ENCODE measurements around the gene PIK3C2B. TPM values are rescaled to one million over a fixed set of nuclear protein-coding genes. Genes with fewer than 3 reads are reported as not detected.

The PIK3C2B gene
- total and polyA plus RNA-seq, 4 donors: 2.8 to 14.9 (median 5.4) TPM

DNA sequence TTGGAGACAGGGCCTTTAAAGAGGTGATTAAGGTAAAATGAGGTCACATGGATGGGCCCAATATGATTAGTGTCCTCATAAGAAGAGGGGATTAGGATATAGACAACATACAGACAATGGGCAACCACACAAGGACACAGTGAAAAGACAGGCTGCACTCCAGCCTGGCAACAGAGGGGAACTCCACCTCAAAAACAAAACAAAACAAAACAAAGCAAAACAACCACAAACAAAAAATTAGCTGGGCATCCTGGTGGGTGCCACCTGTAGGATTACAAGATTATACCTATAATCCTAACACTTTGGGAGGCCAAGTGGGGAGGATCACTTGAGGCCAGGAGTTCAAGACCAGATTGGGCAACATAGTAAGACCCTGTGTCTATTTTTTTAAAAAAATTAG is 16.8 kb upstream of the PIK3C2B start:
- TF ChIP-seq, protein P1, sequence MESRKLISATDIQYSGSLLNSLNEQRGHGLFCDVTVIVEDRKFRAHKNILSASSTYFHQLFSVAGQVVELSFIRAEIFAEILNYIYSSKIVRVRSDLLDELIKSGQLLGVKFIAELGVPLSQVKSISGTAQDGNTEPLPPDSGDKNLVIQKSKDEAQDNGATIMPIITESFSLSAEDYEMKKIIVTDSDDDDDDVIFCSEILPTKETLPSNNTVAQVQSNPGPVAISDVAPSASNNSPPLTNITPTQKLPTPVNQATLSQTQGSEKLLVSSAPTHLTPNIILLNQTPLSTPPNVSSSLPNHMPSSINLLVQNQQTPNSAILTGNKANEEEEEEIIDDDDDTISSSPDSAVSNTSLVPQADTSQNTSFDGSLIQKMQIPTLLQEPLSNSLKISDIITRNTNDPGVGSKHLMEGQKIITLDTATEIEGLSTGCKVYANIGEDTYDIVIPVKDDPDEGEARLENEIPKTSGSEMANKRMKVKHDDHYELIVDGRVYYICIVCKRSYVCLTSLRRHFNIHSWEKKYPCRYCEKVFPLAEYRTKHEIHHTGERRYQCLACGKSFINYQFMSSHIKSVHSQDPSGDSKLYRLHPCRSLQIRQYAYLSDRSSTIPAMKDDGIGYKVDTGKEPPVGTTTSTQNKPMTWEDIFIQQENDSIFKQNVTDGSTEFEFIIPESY (IDR thresholded peaks at IDR 0.05): no peak
- TF ChIP-seq TAF1 (conservative IDR thresholded peaks at IDR 0.05) (no peak), FOXA2 (IDR thresholded peaks at IDR 0.05) (no peak), NR2F2 (IDR thresholded peaks at IDR 0.05) (no peak), EGR1 (IDR thresholded peaks at IDR 0.05; ENCODE audit: low read depth in 2 of 2) (no peak), HNF4A (conservative IDR thresholded peaks at IDR 0.05) (no peak), JUND (IDR thresholded peaks at IDR 0.05) (no peak)
- TF ChIP-seq, protein P2, sequence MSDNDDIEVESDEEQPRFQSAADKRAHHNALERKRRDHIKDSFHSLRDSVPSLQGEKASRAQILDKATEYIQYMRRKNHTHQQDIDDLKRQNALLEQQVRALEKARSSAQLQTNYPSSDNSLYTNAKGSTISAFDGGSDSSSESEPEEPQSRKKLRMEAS (IDR thresholded peaks at IDR 0.05): no peak
- TF ChIP-seq, protein P3, sequence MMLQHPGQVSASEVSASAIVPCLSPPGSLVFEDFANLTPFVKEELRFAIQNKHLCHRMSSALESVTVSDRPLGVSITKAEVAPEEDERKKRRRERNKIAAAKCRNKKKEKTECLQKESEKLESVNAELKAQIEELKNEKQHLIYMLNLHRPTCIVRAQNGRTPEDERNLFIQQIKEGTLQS (IDR thresholded peaks at IDR 0.05): no peak
- Histone ChIP-seq H3K27ac (ENCODE audit: low read depth in 1 of 2, low read length in 2 of 2) (no peak overlapping the region), H3K4me3 (ENCODE audit: low read depth in 1 of 3, low read length in 3 of 3) (no peak overlapping the region), H3K9me3 (ENCODE audit: control insufficient read depth in 4 of 4, low read length in 3 of 4) (no peaks in the 10 kb centered on the region), H3K9ac (ENCODE audit: low read depth in 1 of 2, low read length in 2 of 2) (no peak overlapping the region), H3K36me3 (ENCODE audit: control insufficient read depth in 4 of 4, insufficient read depth in 3 of 4, low read depth in 1 of 4, low read length in 3 of 4) (no peaks in the 10 kb centered on the region), H3K4me1 (ENCODE audit: control insufficient read depth in 4 of 4, insufficient read depth in 4 of 4, low read length in 3 of 4) (peaks cover 0 to 14% (median 4%) of the 10 kb centered on the region in 4 donors), H3K27me3 (ENCODE audit: control insufficient read depth in 4 of 4, insufficient read depth in 4 of 4, low read length in 3 of 4) (no peaks in the 10 kb centered on the region)
- no peak for DNase-seq (ENCODE audit: low spot score)

DNA sequence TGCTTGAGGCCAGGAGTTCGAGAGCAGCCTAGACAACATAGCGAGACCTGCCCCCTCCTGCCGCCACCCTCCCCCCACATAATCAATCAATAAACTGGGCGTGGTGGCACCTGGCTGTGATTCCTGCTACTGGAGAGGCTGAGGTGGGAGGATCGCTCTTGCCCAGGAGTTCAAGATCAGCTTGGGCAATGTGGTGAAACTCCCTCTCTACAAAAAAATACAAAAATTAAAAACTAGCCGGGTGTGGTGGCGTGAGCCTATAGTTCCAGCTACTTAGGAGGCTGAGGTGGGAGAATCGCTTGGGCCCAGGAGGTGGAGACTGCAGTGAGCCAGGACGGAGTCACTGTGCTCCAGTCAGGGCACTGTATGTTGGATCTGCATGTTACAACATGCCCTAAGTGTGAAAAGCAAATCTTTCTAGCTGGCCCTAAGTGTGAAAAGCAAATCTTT is 14.6 kb upstream of the PIK3C2B start:
- Histone ChIP-seq H3K27me3 (ENCODE audit: control insufficient read depth in 4 of 4, insufficient read depth in 4 of 4, low read length in 3 of 4) (no peaks in the 10 kb centered on the region), H3K27ac (ENCODE audit: low read depth in 1 of 2, low read length in 2 of 2) (no peak overlapping the region), H3K36me3 (ENCODE audit: control insufficient read depth in 4 of 4, insufficient read depth in 3 of 4, low read depth in 1 of 4, low read length in 3 of 4) (no peaks in the 10 kb centered on the region), H3K4me3 (ENCODE audit: low read depth in 1 of 3, low read length in 3 of 3) (no peak overlapping the region), H3K4me1 (ENCODE audit: control insufficient read depth in 4 of 4, insufficient read depth in 4 of 4, low read length in 3 of 4) (peaks cover 0 to 24% (median 9%) of the 10 kb centered on the region in 4 donors), H3K9me3 (ENCODE audit: control insufficient read depth in 4 of 4, low read length in 3 of 4) (no peaks in the 10 kb centered on the region), H3K9ac (ENCODE audit: low read depth in 1 of 2, low read length in 2 of 2) (no peak overlapping the region)
- TF ChIP-seq, protein P3 (IDR thresholded peaks at IDR 0.05): no peak
- TF ChIP-seq YY1 (IDR thresholded peaks at IDR 0.05) (no peak), JUND (IDR thresholded peaks at IDR 0.05) (no peak), RXRA (IDR thresholded peaks at IDR 0.05) (no peak)
- TF ChIP-seq, protein P1 (IDR thresholded peaks at IDR 0.05): no peak
- TF ChIP-seq, protein P4, sequence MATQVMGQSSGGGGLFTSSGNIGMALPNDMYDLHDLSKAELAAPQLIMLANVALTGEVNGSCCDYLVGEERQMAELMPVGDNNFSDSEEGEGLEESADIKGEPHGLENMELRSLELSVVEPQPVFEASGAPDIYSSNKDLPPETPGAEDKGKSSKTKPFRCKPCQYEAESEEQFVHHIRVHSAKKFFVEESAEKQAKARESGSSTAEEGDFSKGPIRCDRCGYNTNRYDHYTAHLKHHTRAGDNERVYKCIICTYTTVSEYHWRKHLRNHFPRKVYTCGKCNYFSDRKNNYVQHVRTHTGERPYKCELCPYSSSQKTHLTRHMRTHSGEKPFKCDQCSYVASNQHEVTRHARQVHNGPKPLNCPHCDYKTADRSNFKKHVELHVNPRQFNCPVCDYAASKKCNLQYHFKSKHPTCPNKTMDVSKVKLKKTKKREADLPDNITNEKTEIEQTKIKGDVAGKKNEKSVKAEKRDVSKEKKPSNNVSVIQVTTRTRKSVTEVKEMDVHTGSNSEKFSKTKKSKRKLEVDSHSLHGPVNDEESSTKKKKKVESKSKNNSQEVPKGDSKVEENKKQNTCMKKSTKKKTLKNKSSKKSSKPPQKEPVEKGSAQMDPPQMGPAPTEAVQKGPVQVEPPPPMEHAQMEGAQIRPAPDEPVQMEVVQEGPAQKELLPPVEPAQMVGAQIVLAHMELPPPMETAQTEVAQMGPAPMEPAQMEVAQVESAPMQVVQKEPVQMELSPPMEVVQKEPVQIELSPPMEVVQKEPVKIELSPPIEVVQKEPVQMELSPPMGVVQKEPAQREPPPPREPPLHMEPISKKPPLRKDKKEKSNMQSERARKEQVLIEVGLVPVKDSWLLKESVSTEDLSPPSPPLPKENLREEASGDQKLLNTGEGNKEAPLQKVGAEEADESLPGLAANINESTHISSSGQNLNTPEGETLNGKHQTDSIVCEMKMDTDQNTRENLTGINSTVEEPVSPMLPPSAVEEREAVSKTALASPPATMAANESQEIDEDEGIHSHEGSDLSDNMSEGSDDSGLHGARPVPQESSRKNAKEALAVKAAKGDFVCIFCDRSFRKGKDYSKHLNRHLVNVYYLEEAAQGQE (IDR thresholded peaks at IDR 0.05): no peak
- 86% methylated on average over 9 of the region's 9 CpGs for WGBS
- no peak for DNase-seq (ENCODE audit: low spot score)
